GM21529 (cell line): Measurements from ENCODE around the gene CHCHD5.
A peak's percentile ranks its signal among the peaks of the same experiment; 100 is the strongest.

Experiments
- ATAC-seq: cut with Tn5 transposase; IDR thresholded peaks from one replicate; pipeline ENCODE4 v1.9.1; 2021; ENCODE audit not compliant: unreplicated experiment

Gene CHCHD5

GRCh38 chr2:112623913-112624777, 39.7 kb downstream of the CHCHD5 start:
- ATAC-seq, result peak; percentile 89

- no peak for ATAC-seq
Observed at GRCh38 chr2:112625474-112626114, 41.2 kb downstream of the CHCHD5 start.

GRCh38 chr2:112626604-112627059, 42.2 kb downstream of the CHCHD5 start:
- ATAC-seq, result peak; percentile 40

- no peak for ATAC-seq
Observed at GRCh38 chr2:112627060-112628040, 42.9 kb downstream of the CHCHD5 start.

GRCh38 chr2:112629224-112629623, 44.8 kb downstream of the CHCHD5 start:
- ATAC-seq, result no peak

GRCh38 chr2:112629823-112630222, 45.4 kb downstream of the CHCHD5 start:
- ATAC-seq, result no peak

GRCh38 chr2:112630268-112630667, 45.9 kb downstream of the CHCHD5 start:
- no peak for ATAC-seq

GRCh38 chr2:112633708-112634107, 49.3 kb downstream of the CHCHD5 start:
- no peak for ATAC-seq

- no peak for ATAC-seq
Observed at GRCh38 chr2:112634153-112634873, 49.9 kb downstream of the CHCHD5 start.

- no peak for ATAC-seq
Observed at GRCh38 chr2:112634874-112635157, 50.4 kb downstream of the CHCHD5 start.

GRCh38 chr2:112636605-112637288, 52.3 kb downstream of the CHCHD5 start:
- ATAC-seq, result peak; percentile 92

- no peak for ATAC-seq
Observed at GRCh38 chr2:112637289-112637660, 52.9 kb downstream of the CHCHD5 start.
